Neural progenitor cell (in vitro differentiated cells): Measurements from ENCODE around the gene PDGFRB. TPM values are rescaled to one million over a fixed set of nuclear protein-coding genes. Genes with fewer than 3 reads are reported as not detected.

ENCODE experiments used
- DNase-seq: peaks from one replicate; pipeline ENCODE4 v3.0.0-alpha.2; 2016; ENCODE audit warnings: low spot score
- H2AFZ ChIP-seq: fragments of 200-600 bp; sonication (generic); replicated peaks from 2 replicates; pipeline ENCODE4 v1.6.1; 2016; ENCODE audit warnings: antibody characterized with exemption
- H3F3A ChIP-seq: fragments of 200-600 bp; sonication (generic); 2 replicates; pipeline ENCODE4 v1.6.1; 2016; ENCODE audit warnings: antibody characterized with exemption, low read depth
- H3K27ac ChIP-seq: fragments of 200-600 bp; sonication (generic); 2 replicates; pipeline ENCODE4 v1.5.1; 2016; ENCODE audit warnings: mild to moderate bottlenecking
- H3K27me3 ChIP-seq: fragments of 200-600 bp; sonication (generic); 2 replicates; pipeline ENCODE4 v1.6.1; 2016; ENCODE audit warnings: mild to moderate bottlenecking, moderate library complexity
- H3K36me3 ChIP-seq: fragments of 200-600 bp; sonication (generic); 2 replicates; pipeline ENCODE4 v1.5.1; 2016
- H3K4me1 ChIP-seq: fragments of 200-600 bp; sonication (generic); 2 replicates; pipeline ENCODE4 v1.6.1; 2016; ENCODE audit warnings: mixed run types
- H3K4me2 ChIP-seq: fragments of 200-600 bp; sonication (generic); 2 replicates; pipeline ENCODE4 v1.6.1; 2016
- H3K4me3 ChIP-seq: fragments of 200-600 bp; sonication (generic); 2 replicates; pipeline ENCODE4 v1.5.1; 2016
- H3K79me2 ChIP-seq: fragments of 200-600 bp; sonication (generic); 2 replicates; pipeline ENCODE4 v1.6.1; 2016; ENCODE audit warnings: low read depth
- H3K9ac ChIP-seq: fragments of 200-600 bp; sonication (generic); 2 replicates; pipeline ENCODE4 v1.6.1; 2016
- H3K9me3 ChIP-seq: fragments of 200-600 bp; sonication (generic); 2 replicates; pipeline ENCODE4 v1.5.1; 2016; ENCODE audit warnings: low read depth
- H4K20me1 ChIP-seq: fragments of 200-600 bp; sonication (generic); 2 replicates; pipeline ENCODE4 v1.6.1; 2016; ENCODE audit warnings: low read depth
- H3K27ac Mint-ChIP-seq: 3 replicates; pipeline ENCODE4 v1.8.0; 2021; ENCODE audit warnings: mixed read lengths
- H3K27me3 Mint-ChIP-seq: 2 replicates; pipeline ENCODE4 v1.8.0; 2022; ENCODE audit warnings: low read depth, mild to moderate bottlenecking, inconsistent platforms, moderate library complexity, mixed read lengths; ENCODE audit not compliant: insufficient read depth
- H3K36me3 Mint-ChIP-seq: 3 replicates; pipeline ENCODE4 v1.8.0; 2021; ENCODE audit warnings: mixed read lengths
- H3K4me1 Mint-ChIP-seq: 3 replicates; pipeline ENCODE4 v1.8.0; 2021; ENCODE audit warnings: mixed read lengths
- H3K4me3 Mint-ChIP-seq: 3 replicates; pipeline ENCODE4 v1.8.0; 2021; ENCODE audit warnings: mild to moderate bottlenecking, moderate library complexity, mixed read lengths
- H3K9me3 Mint-ChIP-seq: 3 replicates; pipeline ENCODE4 v1.8.0; 2020; ENCODE audit warnings: mixed read lengths
- EZH2 ChIP-seq: fragments of 200-600 bp; sonication (generic); IDR thresholded peaks from 2 replicates; pipeline ENCODE4 v1.6.1; 2017; ENCODE audit warnings: antibody characterized with exemption, mild to moderate bottlenecking, moderate library complexity
- EZH2phosphoT487 ChIP-seq: fragments of 200-600 bp; sonication (generic); IDR thresholded peaks from 2 replicates; pipeline ENCODE4 v1.6.1; 2017; ENCODE audit warnings: antibody characterized with exemption
- total RNA-seq: library from RNA; depleted of rRNA; stranded (reverse); fragments of >200 nt; gene quantifications from 2 replicates; pipeline ENCODE4 v1.2.3, GENCODE V29; 2015; ENCODE audit warnings: low replicate concordance
- TF ChIP-seq, protein P1 (sequence below): fragments of 200-600 bp; sonication (generic); IDR thresholded peaks from 2 replicates; pipeline ENCODE4 v1.5.1; 2017; ENCODE audit warnings: antibody characterized with exemption, mild to moderate bottlenecking

PDGFRB gene
- total RNA-seq, 1 donor from 2014 or later, result 8.9 TPM

GRCh38 chr5:150196514-150196913 lies 40.9 kb upstream of the PDGFRB start:
- Histone ChIP-seq H3F3A (no peaks in the 10 kb centered on the region), H3K36me3 (no peaks in the 10 kb centered on the region), H3K4me2 (no peak overlapping the region), H3K4me1 (no peaks in the 10 kb centered on the region), H2AFZ (no peak overlapping the region), H3K9ac (no peak overlapping the region), H3K79me2 (no peaks in the 10 kb centered on the region), H3K4me3 (no peak overlapping the region), H3K9me3 (no peaks in the 10 kb centered on the region), H4K20me1 (no peaks in the 10 kb centered on the region), H3K27ac (no peak overlapping the region), H3K27me3 (peaks cover 33% of the 10 kb centered on the region)
- H3K4me1 Mint-ChIP-seq, result peaks cover 5% of the 10 kb centered on the region
- TF ChIP-seq, protein P1, sequence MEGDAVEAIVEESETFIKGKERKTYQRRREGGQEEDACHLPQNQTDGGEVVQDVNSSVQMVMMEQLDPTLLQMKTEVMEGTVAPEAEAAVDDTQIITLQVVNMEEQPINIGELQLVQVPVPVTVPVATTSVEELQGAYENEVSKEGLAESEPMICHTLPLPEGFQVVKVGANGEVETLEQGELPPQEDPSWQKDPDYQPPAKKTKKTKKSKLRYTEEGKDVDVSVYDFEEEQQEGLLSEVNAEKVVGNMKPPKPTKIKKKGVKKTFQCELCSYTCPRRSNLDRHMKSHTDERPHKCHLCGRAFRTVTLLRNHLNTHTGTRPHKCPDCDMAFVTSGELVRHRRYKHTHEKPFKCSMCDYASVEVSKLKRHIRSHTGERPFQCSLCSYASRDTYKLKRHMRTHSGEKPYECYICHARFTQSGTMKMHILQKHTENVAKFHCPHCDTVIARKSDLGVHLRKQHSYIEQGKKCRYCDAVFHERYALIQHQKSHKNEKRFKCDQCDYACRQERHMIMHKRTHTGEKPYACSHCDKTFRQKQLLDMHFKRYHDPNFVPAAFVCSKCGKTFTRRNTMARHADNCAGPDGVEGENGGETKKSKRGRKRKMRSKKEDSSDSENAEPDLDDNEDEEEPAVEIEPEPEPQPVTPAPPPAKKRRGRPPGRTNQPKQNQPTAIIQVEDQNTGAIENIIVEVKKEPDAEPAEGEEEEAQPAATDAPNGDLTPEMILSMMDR, result no peak
- TF ChIP-seq EZH2 (no peak), EZH2phosphoT487 (no peak)
- H3K4me3 Mint-ChIP-seq, result no peak overlapping the region
- no peak for DNase-seq
- peaks cover 22% of the 10 kb centered on the region for H3K27me3 Mint-ChIP-seq
- no peaks in the 10 kb centered on the region for H3K9me3 Mint-ChIP-seq
- H3K27ac Mint-ChIP-seq, result no peak overlapping the region
- no peaks in the 10 kb centered on the region for H3K36me3 Mint-ChIP-seq

DNA sequence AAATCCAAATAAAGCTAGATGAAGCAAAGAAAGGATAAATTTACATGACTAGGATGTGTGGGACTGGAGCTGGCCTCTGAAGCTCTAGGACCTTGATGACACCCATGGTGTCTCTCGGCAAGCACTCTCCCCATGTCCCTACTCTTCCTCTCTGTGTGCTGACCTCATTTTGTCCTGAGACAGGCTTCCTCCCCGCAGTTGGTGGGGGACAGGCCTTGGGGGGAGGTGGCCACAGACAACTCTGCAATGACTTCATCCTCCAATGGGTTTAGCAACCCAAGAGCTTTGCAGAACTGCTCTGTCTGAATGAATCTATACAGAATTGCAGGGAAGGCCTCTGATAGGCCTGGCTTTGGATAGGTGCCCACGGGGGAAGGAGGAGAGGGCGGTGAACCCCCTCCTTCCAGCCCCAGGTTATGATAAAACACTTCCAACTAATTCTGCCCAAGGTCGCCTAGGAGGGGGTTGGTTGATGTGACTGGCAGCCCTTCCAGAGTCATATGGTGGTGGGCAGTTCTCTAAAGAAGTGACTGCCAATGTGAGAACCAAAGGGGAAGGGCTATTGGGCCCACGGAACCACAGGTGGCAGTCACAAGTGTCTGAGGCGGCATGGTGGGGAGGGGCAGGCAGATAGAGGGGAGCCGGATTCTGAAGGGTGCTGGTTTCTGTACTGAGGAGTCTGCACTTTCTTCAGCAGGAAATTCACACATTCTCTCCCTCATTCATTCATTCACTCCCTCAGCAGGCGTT lies 40.3 kb upstream of the PDGFRB start:
- Histone ChIP-seq H3F3A (no peaks in the 10 kb centered on the region), H3K9me3 (no peaks in the 10 kb centered on the region), H3K27me3 (peaks cover 39% of the 10 kb centered on the region), H3K4me3 (no peak overlapping the region), H3K9ac (no peak overlapping the region), H4K20me1 (no peaks in the 10 kb centered on the region), H3K4me1 (no peaks in the 10 kb centered on the region), H3K4me2 (no peak overlapping the region), H3K36me3 (no peaks in the 10 kb centered on the region), H3K79me2 (no peaks in the 10 kb centered on the region), H3K27ac (no peak overlapping the region), H2AFZ (no peak overlapping the region)
- no peaks in the 10 kb centered on the region for H3K36me3 Mint-ChIP-seq
- H3K27ac Mint-ChIP-seq, result no peak overlapping the region
- no peak for DNase-seq
- H3K9me3 Mint-ChIP-seq, result no peaks in the 10 kb centered on the region
- H3K27me3 Mint-ChIP-seq, result peaks cover 24% of the 10 kb centered on the region
- H3K4me3 Mint-ChIP-seq, result no peak overlapping the region
- TF ChIP-seq EZH2 (no peak), EZH2phosphoT487 (no peak)
- TF ChIP-seq, protein P1, result no peak
- peaks cover 7% of the 10 kb centered on the region for H3K4me1 Mint-ChIP-seq

DNA sequence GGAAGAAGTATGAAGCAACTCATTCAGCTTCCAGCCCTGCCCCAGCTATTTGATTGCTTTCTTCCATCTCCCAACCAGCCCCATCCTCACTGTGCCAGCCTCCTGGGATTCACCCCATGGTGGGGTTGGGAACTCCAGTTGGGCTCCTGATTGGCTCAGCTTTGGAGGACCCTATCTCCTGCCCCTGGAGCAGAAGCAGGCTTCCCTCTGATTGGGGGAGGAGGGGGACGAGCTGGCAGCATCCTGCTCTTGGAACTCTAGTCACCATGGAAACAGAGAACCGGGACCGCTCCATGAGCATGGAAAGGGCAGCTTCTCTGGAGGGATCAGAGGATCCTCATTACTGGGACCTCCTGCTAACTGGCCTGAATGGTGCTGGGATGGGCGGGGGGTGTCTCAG lies 36.8 kb upstream of the PDGFRB start:
- no peak overlapping the region for H3K4me3 Mint-ChIP-seq
- Histone ChIP-seq H3K4me3 (no peak overlapping the region), H3F3A (no peaks in the 10 kb centered on the region), H3K9ac (no peak overlapping the region), H2AFZ (no peak overlapping the region), H3K9me3 (no peaks in the 10 kb centered on the region), H3K27me3 (peaks cover 65% of the 10 kb centered on the region), H3K36me3 (no peaks in the 10 kb centered on the region), H3K27ac (no peak overlapping the region), H3K4me1 (peaks cover 9% of the 10 kb centered on the region), H4K20me1 (peaks cover 5% of the 10 kb centered on the region), H3K4me2 (no peak overlapping the region), H3K79me2 (no peaks in the 10 kb centered on the region)
- H3K27ac Mint-ChIP-seq, result no peak overlapping the region
- no peaks in the 10 kb centered on the region for H3K9me3 Mint-ChIP-seq
- H3K27me3 Mint-ChIP-seq, result peaks cover 38% of the 10 kb centered on the region
- TF ChIP-seq EZH2phosphoT487, result no peak
- TF ChIP-seq, protein P1, result no peak
- no peak for TF ChIP-seq EZH2
- peaks cover 11% of the 10 kb centered on the region for H3K4me1 Mint-ChIP-seq
- no peaks in the 10 kb centered on the region for H3K36me3 Mint-ChIP-seq
- no peak for DNase-seq
